Prostate gland (tissue), 2 donors: ENCODE measurements around the gene RCL1. TPM values are rescaled to one million over a fixed set of nuclear protein-coding genes. Genes with fewer than 3 reads are reported as not detected.

Experiments
- DNase-seq: peaks from one replicate; pipeline ENCODE4 v3.0.0-alpha.2; 2019; ENCODE audit warnings: low spot score
- H3K27ac ChIP-seq, 2 donors: fragments of 200-600 bp; sonication (generic); 2 replicates each; pipeline ENCODE4 v1.5.1; 2017 to 2019
- H3K27me3 ChIP-seq: fragments of 200-600 bp; sonication (generic); replicated peaks from 2 replicates; pipeline ENCODE4 v1.5.1; 2019; ENCODE audit not compliant: insufficient read depth
- H3K36me3 ChIP-seq, 2 donors: fragments of 200-600 bp; sonication (generic); 1 replicate in 1 of 2; 2 replicates in 1 of 2; pipeline versions ENCODE4 v1.5.1 to v1.8.1; 2017 to 2019
- H3K4me1 ChIP-seq: fragments of 200-600 bp; sonication (generic); replicated peaks from 2 replicates; pipeline ENCODE4 v1.5.1; 2019
- H3K4me3 ChIP-seq, 2 donors: fragments of 200-600 bp; sonication (generic); 2 replicates each; pipeline ENCODE4 v1.5.1; 2017 to 2019
- H3K9me3 ChIP-seq: fragments of 200-600 bp; sonication (generic); 2 replicates; pipeline ENCODE4 v1.5.1; 2017
- POLR2A ChIP-seq: fragments of 450-650 bp; IDR thresholded peaks from one replicate; pipeline ENCODE4 v1.6.1; 2016; ENCODE audit warnings: antibody characterized with exemption, mild to moderate bottlenecking
- POLR2AphosphoS5 ChIP-seq: sonication (generic); formaldehyde crosslinking; IDR thresholded peaks from one replicate; pipeline ENCODE4 v1.6.1; 2017; ENCODE audit warnings: antibody characterized with exemption
- WGBS: methylation state at CpG from one replicate; pipeline ENCODE4 v1.1.5; 2018; 5-methylcytosine and 5-hydroxymethylcytosine counted together
- intact Hi-C: fragments of 100-400 bp; cut with DNase I; formaldehyde crosslinking; loops from one replicate; pipeline ENCODE4 v1.14.2; 2022
- total RNA-seq, 2 donors: library from RNA; depleted of rRNA; stranded (reverse); fragments of >200 nt; gene quantifications; one replicate each; pipeline ENCODE4 v1.1.0, GENCODE V29; 2016
- TF ChIP-seq, protein P1 (sequence below), 4 experiments: fragments of 200-600 bp in 2 of 4; fragments of 450-650 bp in 2 of 4; sonication (generic) in 2 of 4; IDR thresholded peaks; 1 replicate in 3 of 4; 2 replicates in 1 of 4; pipeline ENCODE4 v1.5.1; 2016 to 2019; ENCODE audit warnings: antibody characterized with exemption in 4 of 4, mild to moderate bottlenecking in 2 of 4, moderate library complexity in 2 of 4

RCL1 gene
- 10 to 100 TPM; 18.9 to 29.3 TPM for total RNA-seq

DNA sequence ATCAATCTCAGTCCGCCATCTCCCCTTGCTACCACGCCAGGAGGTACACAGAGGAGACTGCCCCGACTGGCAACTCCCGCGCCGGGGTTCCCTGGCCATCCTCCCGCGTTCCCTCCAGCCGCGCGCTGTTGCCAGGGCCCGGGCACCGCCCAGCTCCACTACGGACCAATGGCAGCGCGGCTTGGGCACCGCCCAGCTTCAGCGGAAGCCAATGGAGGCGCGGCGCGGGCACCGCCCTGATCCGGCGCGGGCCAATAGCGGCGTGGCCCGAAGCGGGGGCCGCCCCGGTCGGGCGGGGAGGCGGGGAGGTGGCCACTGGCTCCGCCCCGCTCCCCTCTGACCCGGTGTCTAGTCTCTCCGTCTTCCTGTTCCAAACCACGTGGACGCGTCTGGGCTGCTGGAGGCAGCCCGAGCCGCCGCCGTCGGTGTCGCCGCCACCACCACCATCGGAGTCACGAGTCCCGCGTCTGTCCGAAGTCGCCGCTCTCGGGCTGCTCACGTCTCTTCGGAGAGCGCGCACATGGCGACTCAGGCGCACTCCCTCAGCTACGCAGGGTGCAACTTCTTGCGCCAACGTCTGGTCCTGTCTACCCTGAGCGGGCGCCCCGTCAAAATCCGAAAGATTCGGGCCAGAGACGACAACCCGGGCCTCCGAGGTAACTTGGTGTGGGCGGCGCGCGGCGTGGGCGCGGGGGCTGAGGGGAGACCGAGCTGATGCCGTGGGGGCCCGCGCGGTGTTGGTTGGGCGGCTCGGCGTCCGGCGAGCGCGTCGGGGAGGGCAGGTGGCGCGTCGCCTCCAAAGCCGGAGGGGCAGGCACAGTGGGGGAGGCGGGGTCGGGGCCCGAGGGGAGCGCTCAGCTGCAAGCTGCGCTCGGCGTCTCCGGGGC, at the start of gene RCL1:
Gene RCL1, plus strand, starts transcription at position 373 of the 887 bp plus-strand sequence. Its CDS starts 148 bp downstream, at position 521.
- WGBS, result under 1% methylated on average over 65 of the region's 106 CpGs
- intact Hi-C loops, result loop anchor here (2.0 to 10.0 kb wide), 2 partner anchors 62 to 196 kb away; no protein-coding TSS in a partner anchor
- no peaks in the 10 kb centered on the region for H3K36me3 ChIP-seq
- peak; percentile 95 for DNase-seq
- H3K4me3 ChIP-seq, result peak within 1 kb of the TSS; percentile 67 to 91
- TF ChIP-seq, protein P1, sequence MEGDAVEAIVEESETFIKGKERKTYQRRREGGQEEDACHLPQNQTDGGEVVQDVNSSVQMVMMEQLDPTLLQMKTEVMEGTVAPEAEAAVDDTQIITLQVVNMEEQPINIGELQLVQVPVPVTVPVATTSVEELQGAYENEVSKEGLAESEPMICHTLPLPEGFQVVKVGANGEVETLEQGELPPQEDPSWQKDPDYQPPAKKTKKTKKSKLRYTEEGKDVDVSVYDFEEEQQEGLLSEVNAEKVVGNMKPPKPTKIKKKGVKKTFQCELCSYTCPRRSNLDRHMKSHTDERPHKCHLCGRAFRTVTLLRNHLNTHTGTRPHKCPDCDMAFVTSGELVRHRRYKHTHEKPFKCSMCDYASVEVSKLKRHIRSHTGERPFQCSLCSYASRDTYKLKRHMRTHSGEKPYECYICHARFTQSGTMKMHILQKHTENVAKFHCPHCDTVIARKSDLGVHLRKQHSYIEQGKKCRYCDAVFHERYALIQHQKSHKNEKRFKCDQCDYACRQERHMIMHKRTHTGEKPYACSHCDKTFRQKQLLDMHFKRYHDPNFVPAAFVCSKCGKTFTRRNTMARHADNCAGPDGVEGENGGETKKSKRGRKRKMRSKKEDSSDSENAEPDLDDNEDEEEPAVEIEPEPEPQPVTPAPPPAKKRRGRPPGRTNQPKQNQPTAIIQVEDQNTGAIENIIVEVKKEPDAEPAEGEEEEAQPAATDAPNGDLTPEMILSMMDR (IDR thresholded peaks at IDR 0.05), result no peak
- TF ChIP-seq POLR2AphosphoS5, result peak; percentile 72
- peak; percentile 72 for TF ChIP-seq POLR2A
- no peaks in the 10 kb centered on the region for H3K27me3 ChIP-seq
- no peaks in the 10 kb centered on the region for H3K9me3 ChIP-seq
- peak within 1 kb of the TSS; percentile 42 to 72 for H3K27ac ChIP-seq
- H3K4me1 ChIP-seq, result no peaks in the 10 kb centered on the region

- H3K27ac ChIP-seq, result peak overlapping the region in 1 of 2 donors; percentile 4
- H3K4me3 ChIP-seq, result no peak overlapping the region
- WGBS, result 68% methylated on average over 5 of the region's 5 CpGs
- H3K36me3 ChIP-seq, result no peaks in the 10 kb centered on the region
- H3K4me1 ChIP-seq, result peaks cover 5% of the 10 kb centered on the region
- no peaks in the 10 kb centered on the region for H3K27me3 ChIP-seq
- intact Hi-C loops, result loop anchor here (5.0 kb wide), 1 partner anchor 361 kb away; no protein-coding TSS in a partner anchor
- DNase-seq, result no peak
- TF ChIP-seq POLR2A, result no peak
- TF ChIP-seq POLR2AphosphoS5, result peak; percentile 17
- no peaks in the 10 kb centered on the region for H3K9me3 ChIP-seq
Observed at GRCh38 chr9:4743131-4743875, 49.4 kb upstream of the RCL1 start.

DNA sequence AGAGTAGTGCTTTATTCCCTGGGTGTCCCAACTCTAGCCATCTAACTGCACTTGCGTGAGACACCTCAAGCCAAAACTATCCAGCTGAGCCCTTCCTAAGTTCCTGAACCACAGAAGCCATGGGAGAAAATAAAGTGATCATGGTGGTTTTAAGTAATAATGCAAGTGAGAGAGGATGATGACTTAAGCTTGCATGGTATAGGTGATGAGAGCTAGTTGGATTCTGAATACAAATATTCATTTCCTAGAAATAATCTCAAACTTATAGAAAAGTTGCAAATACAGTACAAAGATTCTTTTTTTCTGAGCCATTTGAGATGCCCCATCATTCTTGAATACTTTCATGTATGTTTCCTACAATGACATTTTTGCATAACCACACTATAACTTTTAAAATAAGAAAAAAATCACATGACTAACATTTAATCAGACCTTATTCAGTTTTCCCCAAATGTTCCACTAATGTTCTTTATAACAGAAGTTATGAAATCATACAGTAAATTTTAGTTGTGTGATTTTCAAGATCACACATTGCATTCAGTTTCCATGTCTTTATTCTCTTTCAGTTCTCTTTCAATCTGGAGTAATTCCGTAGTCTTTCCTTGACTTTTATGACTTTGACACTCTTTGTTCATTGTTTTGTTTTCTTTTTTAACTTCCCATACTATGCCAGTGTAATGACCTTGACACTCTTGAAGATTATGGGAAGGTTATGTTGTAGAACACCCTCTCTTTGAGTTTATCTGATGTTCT, 46.3 kb upstream of the RCL1 start:
- no peak for TF ChIP-seq POLR2A
- TF ChIP-seq POLR2AphosphoS5, result no peak
- TF ChIP-seq, protein P1 (IDR thresholded peaks at IDR 0.05), result no peak
- intact Hi-C loops, result no loop called here
- Histone ChIP-seq H3K9me3 (no peaks in the 10 kb centered on the region), H3K4me3 (no peak overlapping the region), H3K4me1 (no peaks in the 10 kb centered on the region), H3K27me3 (no peaks in the 10 kb centered on the region), H3K27ac (no peak overlapping the region), H3K36me3 (no peaks in the 10 kb centered on the region)
- DNase-seq, result no peak
- WGBS, result 92% methylated on average over 2 of the region's 2 CpGs

GRCh38 chr9:4748612-4749011, 44.1 kb upstream of the RCL1 start:
- Histone ChIP-seq H3K36me3 (no peaks in the 10 kb centered on the region), H3K27me3 (no peaks in the 10 kb centered on the region), H3K27ac (no peak overlapping the region), H3K4me3 (no peak overlapping the region), H3K4me1 (no peaks in the 10 kb centered on the region), H3K9me3 (no peaks in the 10 kb centered on the region)
- 95% methylated on average over 5 of the region's 5 CpGs for WGBS
- no peak for DNase-seq
- intact Hi-C loops, result no loop called here
- TF ChIP-seq, protein P1 (IDR thresholded peaks at IDR 0.05), result no peak
- TF ChIP-seq POLR2AphosphoS5 (no peak), POLR2A (no peak)
